NCI-H2227 (cell line): ENCODE data around the gene LIPM.
A peak's percentile ranks its signal among the peaks of the same experiment; 100 is the strongest.

Experiments used
- DNase-seq: peaks from one replicate; lab custom pipeline; 2025; ENCODE audit not compliant: unreplicated experiment; lab: John Stamatoyannopoulos, UW

LIPM gene

GRCh38 chr10:88800152-88801125 lies 2.1 kb upstream of the LIPM start:
- no peak for DNase-seq

GRCh38 chr10:88803641-88804040 lies 1.1 kb downstream of the LIPM start:
- DNase-seq: no peak

- no peak for DNase-seq
These were observed 1.7 kb downstream of the LIPM start for GRCh38 chr10:88804083-88804812.

GRCh38 chr10:88805361-88805760 lies 2.8 kb downstream of the LIPM start:
- no peak for DNase-seq

- DNase-seq: no peak
These were observed 3.4 kb downstream of the LIPM start for GRCh38 chr10:88805924-88806323.

DNA sequence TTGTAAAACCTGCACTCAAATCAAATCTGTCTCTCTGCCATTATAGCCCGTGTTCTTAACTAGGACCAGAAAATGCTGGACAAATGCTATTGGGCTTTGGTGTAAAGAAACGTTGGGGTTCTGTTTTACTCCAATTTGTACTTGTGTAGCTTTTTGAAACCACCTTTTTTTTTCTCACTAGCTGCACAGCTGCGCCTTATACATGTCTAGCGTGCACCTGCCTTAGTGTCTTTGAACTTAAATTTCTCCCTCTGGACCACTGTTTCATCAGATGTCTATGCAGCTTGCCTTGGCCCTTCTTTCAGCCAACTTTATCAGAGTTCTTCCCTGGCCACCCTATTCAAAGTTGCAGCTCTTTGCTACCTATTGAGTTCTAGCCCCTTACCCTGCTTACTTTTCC lies 7.1 kb downstream of the LIPM start:
- no peak for DNase-seq

DNA sequence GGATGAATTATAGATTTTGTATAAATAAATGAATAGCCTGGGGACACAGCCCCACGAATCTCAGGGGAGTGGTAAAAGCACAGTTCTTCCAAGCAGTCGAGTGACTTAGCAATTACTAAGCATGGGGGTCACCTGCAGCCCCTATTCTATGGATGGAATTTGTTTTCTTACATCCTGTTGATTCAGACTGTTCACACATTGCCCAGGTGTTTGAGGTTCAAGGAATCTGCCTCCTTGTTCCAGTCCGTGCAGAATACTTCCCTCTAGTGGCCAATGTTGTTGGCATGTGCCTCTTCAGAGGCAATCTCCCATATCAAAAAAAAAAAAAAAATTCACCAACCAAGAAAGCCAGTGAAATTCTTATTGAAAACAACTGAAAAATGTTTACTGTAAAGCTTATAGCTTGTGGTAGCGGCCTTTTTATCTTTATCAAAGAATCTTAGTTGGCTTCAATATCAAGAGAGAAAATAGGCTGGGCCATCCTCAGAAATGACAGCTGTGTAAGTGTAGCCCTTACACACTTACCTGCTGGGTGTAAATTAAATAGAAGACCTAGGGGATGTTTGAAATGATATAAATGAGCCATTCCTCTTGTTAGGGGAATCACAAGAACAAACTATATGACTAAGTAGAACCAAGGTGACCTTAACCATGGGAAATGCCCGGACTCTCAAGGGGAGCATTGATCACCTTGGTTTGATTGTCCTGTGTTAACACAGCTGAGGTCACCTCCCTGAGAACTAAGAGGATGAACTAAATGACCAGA lies 7.8 kb downstream of the LIPM start:
- peak; percentile 64 for DNase-seq

DNA sequence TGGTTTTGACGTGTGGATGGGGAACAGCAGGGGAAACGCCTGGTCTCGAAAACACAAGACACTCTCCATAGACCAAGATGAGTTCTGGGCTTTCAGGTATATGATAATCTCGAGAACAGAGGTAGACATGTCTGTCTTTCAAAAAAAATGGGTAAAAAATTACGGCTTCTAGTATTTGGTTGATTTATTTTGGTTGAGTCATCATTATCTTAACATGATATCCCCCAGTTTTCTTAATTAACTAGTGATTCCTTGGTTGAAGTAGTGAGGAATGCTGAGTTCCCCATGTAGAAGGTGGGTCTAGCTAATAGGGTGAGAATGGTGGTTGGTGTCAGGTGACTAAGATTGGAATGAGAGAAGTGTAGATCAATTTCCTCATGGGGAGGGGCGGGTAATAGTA lies 10.7 kb downstream of the LIPM start:
- no peak for DNase-seq

DNA sequence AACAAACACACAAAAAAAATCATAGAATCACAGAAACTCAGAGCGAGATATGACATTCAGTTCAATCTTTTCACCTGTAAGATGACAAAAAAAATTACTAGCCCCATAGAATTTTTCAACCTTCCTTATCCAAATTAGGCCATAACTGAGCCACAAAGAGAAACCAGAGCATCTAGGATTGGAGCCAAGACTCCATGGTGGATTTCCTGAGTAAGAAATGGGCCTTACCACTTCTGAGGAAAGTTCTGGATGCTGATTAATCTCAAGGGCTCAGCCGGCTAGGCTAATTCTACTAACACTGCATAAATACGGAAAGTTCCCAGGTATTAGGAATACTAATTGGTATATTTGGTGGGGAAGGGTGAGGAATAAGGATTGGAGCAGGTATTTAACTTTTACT lies 16.8 kb downstream of the LIPM start:
- DNase-seq: no peak

DNA sequence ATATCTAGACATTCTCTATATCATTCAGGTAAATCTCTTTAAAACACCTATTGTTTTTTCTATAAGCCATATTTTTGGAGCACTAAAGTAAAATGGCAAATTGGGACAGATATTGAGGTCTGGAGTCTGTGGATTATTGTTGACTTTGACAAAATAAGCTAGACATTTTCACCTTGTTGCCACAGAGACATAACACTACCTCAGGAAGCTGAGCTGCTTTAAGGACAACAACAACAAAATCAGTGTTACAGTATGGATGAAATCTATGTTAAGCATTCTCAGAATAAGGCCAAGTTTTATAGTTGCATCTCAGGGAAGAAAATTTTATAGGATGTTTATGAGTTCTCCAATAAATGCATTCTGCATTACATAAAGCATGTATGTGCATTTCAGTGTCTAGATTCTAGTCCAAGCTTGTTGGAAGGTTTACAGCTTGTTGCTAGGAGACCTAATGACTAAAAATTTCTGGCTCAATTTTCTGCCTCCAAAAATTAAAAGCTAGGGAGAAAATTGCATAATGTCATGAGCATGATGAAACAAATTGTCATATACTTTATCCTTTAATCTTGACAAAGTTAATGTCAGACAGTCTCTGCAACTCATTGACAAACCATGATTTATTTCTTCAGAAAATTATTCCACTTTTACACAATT lies 18.3 kb downstream of the LIPM start:
- no peak for DNase-seq

DNA sequence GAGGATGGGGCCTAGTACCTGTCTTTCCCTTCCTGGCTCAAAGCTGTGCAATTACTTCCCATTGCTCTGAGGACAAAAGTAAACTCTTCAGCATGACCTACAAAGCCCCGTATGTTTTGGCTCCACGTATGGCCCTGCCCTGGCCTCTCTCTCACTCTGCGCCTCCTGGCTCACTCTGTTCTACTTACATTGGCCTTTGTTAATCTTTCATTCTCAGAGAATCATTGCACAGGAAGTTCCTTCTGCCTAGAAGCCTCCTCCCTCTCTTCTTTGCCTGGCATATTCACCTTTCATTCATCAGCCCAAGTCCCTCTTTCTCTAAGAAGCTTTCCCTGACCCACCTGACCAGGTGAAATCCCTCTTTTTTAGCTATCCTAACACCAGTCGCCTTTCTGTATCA lies 23.9 kb downstream of the LIPM start:
- DNase-seq: no peak

GRCh38 chr10:88827671-88828070 lies 25.1 kb downstream of the LIPM start:
- no peak for DNase-seq

GRCh38 chr10:88828310-88828709 lies 25.8 kb downstream of the LIPM start:
- DNase-seq: no peak

- DNase-seq: no peak
These were observed 28.2 kb downstream of the LIPM start for GRCh38 chr10:88830643-88831268.

- DNase-seq: no peak
These were observed 29.2 kb downstream of the LIPM start for GRCh38 chr10:88831709-88832108.

GRCh38 chr10:88832376-88832775 lies 29.8 kb downstream of the LIPM start:
- DNase-seq: no peak

- no peak for DNase-seq
These were observed 30.6 kb downstream of the LIPM start for GRCh38 chr10:88833156-88833555.

DNA sequence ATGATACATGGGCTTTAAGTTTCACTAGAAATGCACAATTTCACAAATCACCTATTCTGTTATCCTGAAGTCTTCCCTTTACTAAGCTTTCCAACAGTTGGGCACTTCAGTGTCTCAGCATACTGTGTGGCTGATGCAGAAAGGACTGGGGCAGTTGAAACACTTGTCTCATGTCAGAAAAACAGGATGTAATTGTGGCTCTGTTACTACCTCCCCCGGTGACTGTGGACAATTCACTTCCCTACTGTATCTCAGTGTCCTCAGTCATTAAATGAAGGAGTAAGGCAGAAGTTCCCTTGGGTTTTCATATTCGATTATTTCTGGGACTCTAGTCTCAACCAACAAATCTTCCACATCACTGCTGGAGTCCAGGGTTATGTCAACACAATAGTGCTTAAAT lies 31.2 kb downstream of the LIPM start:
- no peak for DNase-seq

- peak; percentile 77 for DNase-seq
These were observed 32.8 kb downstream of the LIPM start for GRCh38 chr10:88835096-88835909.

DNA sequence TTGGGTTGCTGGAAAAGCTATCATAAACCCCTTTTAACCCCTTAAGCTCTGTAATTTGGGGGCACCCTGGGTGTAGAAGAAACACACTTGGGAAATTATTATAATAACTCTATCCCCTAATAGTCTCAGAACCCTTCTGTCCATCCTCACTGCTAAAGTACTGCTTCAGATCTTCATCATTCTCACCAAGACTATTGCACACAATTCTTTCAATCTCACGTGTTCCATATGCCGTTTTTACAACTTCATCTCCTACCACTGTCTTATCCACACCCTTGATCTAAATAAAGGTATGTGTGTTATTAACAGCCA lies 33.3 kb downstream of the LIPM start:
- no peak for DNase-seq
